ENCODE measurements around the gene ITGAE.
"Not testable (repeated sequence)": the region's sequence is repeated elsewhere in the genome, so short reads cannot be mapped to it uniquely, and the experiment has no call there.

Gene ITGAE

DNA sequence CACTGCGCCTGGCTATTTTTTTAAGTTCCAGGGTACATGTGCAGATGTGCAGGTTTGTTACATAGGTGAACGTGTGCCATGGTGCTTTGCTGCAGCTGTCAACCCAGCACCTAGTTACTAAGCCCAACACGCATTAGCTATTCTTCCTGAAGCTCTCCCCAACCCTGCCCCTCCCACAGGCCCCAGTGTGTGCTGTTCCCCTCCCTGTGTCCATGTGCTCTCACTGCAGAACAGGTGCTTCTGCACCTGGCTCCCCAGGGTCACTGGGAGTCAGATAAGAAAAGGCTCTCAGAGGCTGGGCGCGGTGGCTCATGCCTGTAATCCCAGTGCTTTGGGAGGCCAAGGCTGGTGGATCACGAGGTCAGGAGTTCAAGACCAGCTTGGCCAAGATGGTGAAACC lies 71.1 kb downstream of the ITGAE start:
- DNase-seq (ENCODE audit: low read depth) = no peak

DNA sequence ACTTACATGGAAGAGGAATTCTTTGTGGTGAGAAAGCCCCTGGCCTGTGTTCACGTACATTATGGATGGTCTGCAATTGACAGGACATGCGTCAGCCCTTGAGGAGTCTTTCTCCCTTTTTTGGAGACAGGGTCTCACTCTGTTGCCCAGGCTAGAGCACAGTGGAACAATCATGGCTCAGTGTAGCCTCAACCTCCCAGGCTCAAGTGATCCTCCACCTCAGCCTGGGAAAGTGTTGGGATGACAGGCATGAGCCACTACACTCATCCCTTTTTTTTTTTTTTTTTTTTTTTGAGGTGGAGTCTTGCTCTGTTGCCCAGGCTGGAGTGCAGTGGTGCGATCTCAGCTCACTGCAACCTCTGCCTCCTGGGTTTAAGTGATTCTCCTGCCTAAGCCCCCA lies 72.9 kb downstream of the ITGAE start:
- not testable (repeated sequence) for DNase-seq (ENCODE audit: low read depth)

DNA sequence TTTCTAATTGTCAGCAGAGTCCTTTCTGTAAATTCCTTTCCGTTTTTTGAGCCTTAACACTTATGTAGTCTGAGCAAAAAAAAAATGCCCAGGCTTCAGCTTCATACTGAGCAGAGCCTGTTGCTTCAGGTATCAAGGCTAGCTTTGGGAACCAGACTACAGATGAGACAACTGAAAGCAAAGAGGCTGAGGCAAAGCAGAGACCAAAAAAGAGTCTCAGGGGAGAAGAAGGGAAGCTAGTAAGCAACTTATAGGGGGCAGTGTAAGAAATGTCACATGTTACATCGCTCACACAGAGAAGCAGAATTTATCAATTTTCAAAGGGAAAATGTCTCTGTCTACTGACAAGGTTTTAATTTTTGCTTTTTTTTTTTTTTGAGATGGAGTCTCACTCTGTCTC lies 73.9 kb downstream of the ITGAE start:
- DNase-seq (ENCODE audit: low read depth) = no peak

DNA sequence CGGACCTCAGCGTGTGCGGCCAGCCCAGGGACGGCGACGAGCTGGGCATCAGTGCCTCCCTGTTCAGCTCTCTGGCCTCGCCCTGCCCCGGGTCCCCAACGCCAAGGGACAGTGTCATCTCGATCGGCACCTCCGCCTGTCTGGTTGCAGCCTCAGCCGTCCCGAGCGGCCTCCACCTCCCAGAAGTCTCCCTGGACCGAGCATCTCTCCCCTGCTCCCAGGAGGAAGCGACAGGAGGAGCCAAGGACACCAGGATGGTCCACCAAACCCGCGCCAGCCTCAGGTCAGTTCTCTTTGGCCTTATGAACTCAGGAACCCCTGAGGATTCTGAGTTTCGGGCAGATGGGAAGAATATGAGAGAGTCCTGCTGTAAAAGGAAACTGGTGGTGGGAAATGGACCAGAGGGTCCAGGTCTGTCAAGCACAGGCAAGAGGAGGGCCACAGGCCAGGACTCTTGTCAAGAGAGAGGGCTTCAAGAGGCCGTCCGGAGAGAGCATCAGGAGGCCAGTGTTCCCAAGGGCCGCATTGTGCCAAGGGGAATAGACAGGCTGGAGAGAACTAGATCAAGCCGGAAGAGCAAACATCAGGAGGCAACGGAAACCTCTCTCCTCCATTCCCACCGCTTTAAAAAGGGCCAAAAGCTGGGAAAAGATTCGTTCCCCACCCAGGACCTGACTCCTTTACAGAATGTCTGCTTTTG lies 76.5 kb downstream of the ITGAE start:
- no peak for DNase-seq (ENCODE audit: low read depth)

DNA sequence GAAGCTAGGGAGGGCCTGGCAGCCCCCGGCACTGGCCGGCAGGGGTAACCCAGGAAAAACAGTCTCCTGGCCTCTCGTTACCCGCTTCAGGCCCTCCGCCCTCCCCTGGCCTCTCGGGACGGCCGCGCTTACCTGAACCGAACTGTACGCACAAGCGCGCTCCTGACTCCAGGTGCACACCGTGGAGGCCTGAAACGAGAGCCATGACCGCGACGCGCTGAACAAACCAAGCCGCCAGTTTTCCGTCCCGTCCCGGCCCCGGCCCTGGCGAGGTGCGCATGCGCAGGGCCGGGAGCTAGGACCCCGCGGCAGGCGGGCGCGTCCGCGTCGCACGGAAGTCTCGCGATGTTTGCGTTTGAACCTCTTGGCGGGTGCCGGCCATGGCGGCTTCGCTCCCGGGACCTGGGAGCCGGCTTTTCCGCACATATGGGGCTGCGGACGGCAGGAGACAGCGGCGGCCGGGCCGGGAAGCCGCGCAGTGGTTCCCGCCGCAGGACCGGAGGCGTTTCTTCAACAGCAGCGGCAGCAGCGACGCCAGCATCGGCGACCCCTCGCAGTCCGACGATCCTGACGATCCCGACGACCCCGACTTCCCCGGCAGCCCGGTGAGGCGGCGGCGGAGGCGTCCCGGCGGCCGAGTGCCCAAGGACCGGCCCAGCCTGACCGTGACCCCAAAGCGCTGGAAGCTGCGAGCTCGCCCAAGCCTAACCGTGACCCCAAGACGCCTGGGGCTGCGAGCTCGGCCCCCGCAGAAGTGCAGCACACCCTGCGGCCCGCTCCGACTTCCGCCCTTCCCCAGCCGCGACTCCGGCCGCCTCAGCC lies 77.2 kb downstream of the ITGAE start, which contains the start of gene HASPIN:
HASPIN (plus strand) TSS at position 348 of the 822 bp plus-strand sequence; CDS start at position 381, 33 bp downstream.
- peak; percentile 94 for DNase-seq (ENCODE audit: low read depth)

DNA sequence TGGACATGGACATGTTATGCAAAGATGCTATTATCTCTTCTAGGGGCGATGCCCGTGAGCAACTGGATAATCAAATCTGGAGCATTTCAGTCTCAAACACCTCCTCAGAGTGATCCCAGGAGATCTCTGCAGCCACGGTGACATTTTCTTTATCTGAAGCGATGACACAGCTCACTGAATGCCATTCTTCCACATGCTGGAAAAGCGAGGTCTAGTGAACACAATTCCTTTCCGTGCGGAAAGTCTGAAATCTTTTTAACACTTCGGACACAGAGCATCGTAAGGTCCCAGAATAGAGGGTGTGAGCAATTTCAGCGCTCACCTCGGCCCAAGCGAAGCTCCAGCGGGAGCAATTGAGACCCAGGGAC lies 77.8 kb downstream of the ITGAE start:
- DNase-seq (ENCODE audit: low read depth) = no peak

DNA sequence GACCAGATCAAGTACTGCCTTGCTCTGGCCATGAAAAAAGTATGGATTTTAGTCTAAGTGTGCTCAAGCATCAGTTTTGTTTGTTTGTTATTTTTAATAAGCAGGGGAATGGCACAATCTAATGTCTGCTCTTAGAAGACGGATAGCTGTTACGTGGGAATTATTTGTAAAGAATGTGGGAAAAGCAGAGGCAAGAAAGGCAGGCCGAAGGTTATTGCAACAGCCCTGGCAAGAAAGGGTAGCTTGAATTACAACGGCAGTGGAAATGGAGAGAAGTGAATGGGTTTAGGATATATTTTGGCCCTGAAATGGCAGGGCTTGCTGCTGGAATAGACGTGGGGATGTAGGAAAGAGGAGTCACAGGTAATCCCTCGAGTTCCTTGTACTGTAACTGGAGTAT lies 78.3 kb downstream of the ITGAE start:
- DNase-seq (ENCODE audit: low read depth) = no peak

DNA sequence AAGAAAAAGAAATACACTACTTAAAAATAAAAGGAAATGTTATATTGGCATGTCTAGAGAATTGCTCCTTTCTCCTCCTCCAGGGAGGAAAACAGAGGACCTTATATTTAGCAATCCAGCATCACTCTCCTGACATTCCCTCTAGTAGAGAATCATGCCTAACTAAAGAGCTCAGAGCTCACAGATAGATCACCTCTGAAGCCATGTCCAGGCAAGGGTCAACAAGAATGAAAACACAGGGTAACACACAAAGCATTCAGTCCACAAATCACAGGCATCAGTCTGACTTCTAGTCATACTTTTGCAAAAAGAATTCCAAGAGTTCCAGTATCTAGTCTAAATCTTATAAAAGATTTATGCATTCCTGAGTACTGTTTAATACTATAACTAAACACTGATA lies 81.7 kb downstream of the ITGAE start:
- DNase-seq (ENCODE audit: low read depth) = no peak

DNA sequence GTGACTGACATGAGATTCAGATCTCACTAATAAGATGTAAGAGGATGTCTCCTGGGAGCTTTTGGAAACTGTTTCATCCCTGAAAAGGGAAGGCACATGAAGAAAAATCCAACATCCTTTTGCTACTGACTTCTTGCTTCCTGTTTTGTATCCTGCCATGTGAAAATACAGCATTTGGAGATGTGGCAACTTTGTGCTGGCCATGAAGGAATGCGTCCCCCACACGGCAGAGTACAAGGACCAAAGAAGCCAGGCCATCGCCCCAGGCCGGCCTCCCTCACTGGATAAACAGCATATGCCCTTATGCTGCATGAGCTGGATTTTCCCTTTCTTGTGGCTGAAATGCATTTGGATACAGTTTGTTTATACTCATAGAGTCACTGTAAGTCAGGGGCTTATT lies 82.8 kb downstream of the ITGAE start:
- DNase-seq (ENCODE audit: low read depth) = no peak

DNA sequence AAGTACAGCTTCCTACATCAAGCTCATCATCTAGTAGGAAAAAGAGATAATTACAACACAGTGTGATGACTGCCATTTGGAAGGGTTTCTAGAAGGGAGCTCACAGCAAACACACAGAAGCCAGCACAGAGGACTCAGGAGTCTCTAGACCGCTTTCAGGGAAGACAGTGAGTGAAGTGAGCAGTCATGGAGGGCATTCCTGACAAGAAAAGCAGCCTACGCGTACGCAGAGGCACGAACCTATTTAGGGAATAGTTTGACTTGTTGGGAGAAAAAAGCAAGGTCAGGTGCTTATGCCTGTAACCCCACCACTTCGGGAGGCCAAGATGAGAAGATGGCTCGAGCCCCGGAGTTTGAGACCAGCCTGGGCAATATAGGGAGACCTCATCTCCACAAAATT lies 85.7 kb downstream of the ITGAE start:
- no peak for DNase-seq (ENCODE audit: low read depth)

DNA sequence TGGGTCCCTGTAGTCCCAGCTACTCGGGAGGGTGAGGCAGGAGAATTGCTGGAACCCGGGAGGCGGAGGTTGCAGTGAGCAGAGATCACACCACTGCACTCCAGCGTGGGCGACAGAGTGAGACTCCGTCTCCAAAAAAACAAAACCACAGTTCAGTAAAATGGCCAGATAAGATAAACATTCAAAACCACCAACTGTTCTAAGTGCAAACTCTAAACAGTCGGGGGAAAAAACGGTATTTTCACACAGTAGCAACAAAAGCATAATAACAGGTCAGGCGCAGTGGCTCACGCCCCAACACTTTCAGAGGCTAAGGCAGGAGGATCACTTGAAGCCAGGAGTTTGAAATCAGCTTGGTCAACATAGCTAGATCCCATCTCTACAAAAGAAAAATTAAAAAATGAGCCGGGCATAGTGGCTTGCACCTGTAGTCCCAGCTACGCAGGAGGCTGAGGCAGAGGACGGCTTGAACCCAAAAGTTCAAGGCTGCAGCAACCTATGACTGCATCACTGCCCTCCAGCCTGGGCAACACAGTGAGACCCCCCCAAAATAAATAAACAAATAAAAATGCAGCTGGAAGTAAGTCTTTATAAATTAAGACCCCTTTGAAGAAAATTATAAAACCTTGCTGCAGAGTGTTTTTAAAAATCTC lies 88.1 kb downstream of the ITGAE start:
- peak; percentile 33 for DNase-seq (ENCODE audit: low read depth)

DNA sequence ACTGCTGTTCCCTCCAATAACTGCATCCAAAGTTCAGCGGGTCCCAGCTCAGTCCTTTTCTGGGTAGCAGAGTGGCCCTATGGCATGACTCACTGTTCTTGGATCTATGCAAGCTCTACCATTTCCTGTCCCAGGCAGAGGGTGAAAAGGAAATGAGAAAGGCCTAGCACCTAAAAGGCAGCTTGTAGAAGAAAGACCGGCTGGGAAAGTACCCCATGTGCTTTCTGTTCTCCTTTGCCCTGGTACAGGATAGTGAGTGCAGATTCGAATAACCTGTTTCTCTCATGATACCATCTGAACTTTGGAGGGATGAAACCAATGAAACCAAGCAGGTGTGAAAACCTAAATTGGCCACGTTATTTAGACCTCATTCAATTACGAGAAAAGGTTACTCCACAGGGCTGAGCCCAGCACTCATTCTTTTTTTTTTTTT lies 90.0 kb downstream of the ITGAE start:
- peak; percentile 53 for DNase-seq (ENCODE audit: low read depth)

DNA sequence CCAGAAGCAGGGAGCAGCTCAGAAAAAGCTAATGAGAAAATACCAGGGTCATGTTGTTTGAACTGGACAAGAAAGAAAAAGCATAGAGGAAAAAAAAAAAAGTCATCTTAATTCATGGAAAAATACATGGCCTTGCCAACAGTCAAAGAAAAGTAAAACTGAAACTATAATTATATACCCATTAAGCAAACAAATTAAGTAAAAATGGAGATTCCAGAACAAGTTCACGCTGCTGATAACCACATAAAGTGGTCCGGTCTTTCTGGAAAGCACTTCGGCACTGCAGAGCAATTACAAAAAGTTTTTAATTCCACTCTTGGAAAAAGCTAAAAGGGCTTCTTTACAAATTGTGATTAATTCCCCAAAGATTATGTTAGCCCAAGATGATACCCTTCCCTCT lies 92.6 kb downstream of the ITGAE start:
- DNase-seq (ENCODE audit: low read depth) = no peak

DNA sequence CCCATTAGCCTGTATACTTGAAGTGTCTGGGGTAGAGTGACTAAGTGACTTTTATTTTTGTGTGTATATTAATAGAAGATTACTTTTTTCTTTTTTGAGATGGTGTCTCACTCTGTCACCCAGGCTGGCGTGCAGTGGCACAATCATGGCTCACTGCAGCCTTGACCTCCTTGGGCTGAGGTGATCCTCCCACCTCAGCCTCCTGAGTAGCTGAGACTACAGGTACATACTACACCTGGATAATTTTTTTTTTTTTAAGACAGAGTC lies 95.3 kb downstream of the ITGAE start:
- DNase-seq (ENCODE audit: low read depth) = not testable (repeated sequence)

DNA sequence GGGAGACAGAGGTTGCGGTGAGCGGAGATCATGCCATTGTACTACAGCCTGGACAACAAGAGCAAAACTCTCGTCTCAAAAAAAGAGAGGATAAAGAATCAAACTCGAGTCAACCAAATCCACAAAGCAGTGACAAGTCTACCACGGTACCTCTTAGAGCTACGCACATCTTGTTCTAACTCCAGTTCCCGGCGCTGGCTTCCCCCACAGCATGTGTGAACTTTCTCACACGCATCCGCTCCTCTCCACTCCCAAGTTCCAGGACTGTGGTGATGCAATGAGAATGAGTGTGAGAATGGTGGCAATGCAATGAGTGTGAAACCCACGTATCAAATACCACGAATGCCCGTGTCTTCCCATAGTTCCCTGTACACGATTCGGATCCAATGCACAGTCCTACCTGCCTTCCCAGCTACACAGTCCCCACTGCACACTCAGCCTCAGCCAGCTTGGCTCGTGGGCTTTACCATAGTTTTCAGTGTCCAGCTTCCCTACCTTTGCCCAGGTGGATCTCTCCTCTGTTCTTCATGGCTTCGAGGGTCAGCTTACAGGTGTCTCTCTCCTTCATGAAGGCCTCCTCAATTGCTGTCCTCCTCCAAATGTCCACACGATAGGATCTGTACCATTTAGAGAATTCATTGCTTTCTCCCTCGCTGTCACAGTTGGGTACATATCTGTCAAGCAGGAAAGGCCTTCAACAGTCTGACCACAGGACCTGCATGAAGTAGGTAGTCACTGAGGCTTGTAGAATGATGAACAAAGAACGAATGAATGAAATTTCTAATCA lies 95.9 kb downstream of the ITGAE start:
- no peak for DNase-seq (ENCODE audit: low read depth)

DNA sequence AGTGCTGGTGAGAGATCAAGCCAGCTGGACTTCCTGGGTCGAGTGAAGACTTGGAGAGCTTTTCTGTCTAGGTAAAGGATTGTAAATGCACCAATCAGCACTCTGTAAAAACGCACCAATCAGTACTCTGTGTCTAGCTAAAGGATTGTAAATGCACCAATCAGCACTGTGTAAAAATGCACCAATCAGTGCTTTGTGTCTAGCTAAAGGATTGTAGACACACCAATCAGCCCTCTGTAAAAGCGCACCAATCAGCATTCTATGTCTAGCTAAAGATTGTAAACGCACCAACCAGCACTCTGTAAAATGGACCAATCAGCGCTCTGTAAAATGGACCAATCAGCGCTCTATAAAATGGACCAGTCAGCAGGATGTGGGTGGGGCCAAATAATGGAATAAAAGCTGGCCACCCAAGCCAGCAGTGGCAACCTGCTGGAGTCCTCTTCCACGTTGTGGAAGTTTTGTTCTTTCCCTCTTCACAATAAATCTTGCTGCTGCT lies 98.9 kb downstream of the ITGAE start:
- DNase-seq (ENCODE audit: low read depth) = not testable (repeated sequence)

DNA sequence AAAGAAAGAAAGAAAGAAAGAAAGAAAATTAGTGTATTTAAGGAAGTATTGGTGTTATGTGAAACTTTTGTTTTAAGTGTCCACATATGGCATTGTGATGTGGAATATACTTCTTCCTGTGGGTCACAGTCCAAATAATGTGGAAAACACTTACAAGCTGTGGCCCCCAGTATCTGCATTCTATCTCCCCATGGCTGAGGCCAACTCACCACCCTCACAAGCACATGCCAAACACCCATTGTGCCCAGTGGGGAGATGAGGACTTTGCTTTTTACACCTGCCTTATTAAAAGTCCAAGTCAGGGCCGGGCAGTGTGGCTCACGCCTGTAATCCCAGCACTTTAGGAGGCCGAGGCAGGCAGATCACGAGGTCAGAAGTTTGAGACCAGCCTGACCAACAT lies 101.0 kb downstream of the ITGAE start:
- DNase-seq (ENCODE audit: low read depth) = no peak

DNA sequence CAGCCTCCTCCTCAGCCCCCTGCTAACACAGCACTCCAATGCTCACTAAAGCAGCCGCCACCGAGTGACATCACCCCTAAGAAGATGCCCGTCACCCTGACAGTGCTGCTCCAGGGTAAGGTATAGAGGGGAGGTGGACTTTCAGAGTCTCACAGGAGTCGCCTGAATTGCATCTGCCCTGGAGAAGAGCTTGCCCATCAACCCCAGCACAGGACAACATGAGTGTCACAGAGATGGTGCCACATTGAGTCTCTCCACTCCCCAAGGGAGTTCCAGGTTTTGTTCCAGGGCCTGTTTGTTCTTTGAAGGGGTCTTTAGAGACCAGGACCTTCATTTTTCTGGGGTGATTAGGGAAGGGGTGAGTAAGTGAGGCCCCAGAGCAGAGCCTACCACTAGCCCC lies 102.8 kb downstream of the ITGAE start:
- DNase-seq (ENCODE audit: low read depth) = no peak

DNA sequence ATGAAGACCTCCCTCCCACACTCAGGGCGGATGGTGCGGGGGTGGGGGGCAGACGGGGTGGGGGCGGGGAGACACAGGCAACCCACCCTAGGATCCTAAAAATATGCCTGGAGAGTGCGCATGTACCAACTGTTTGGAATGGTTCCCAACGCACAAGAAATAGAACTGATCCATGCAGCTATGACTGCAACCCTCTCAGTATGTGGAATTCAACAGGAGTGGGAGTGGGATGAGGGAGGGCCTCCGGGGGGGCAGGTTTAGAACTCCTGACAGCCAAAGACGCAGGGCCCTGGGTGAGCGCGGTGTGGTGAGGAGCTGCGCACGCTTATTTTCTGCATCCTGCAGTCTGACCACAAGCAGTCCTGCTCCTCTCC lies 103.9 kb downstream of the ITGAE start:
- no peak for DNase-seq (ENCODE audit: low read depth)

DNA sequence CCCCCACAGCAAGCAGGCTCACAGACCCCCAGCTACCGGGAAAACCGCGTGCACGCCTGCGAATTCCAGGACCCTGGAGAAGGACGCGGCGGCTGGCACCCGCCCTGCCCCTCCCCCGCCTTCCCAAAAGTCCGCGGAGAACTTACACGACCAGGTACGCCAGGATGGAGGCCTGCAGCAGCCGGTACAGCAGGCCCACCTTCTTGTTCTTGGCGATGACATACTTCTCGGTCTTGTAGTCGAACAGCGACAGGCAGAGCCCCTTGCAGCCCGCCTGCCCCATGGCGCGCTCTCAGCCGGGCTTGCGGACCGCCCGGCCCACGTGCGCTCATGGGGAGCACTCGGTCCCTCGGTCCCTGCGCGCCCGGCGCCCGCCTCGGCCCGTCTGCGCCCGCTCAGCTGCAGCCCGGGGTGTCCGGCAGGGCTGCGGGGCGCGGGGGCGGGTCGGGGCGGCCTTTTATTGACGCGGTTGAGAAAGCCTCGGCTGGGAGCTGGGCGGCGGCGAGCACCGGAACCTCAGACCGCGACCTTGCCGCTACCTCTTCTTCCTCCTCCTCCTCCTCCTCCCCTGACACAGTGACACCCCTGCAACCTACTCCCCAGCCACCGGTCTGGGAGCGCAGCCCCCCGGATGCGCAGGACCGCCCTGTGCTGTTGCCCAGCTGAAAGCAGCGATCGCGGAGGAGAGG lies 105.1 kb downstream of the ITGAE start, which contains the start of gene P2RX5:
P2RX5 (minus strand) TSS at position 433 of the 689 bp plus-strand sequence; CDS start at position 283, 150 bp downstream.
- DNase-seq (ENCODE audit: low read depth) = peak; percentile 36

DNA sequence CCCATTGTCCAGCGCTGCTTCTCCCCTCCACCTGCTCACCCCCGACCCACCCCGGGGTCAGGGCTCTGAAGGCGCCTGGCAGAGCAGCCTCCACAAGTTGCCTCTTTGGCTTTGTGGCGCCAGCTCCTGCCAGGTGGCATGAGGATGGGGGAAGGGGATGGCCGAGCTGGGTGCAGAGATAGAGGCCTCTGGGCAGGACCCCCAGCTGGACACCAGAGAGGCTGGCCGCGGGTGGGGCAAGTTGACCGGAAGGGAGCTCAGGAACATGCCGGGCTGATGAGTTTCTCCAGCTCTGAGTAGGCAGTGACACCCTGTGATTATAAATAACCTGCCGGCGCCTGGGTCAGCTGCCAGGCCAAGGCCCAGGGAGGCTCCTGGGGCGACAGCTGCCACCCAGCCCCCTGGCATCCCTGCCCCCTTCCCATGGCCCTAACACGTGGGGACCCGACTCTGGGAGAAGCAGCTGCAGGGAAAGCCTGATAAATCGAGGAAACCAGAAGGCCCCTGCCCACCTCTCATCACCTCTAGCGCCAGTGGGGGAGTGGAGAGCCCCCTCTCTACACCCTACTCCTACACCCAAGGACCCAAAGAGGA lies 105.8 kb downstream of the ITGAE start:
- no peak for DNase-seq (ENCODE audit: low read depth)

Data from activated T-cell treated with anti-CD3 and anti-CD28 coated beads for 48 hours (primary cell).